Activated T-cell treated with anti-CD3 and anti-CD28 coated beads, Interleukin-2, amount 50 U/mL, for 24 hours (primary cell): Measurements from ENCODE around the gene CRACR2B.

Experiments used
- DNase-seq: peaks from one replicate; pipeline ENCODE4 v3.0.0-alpha.2; 2020
- H3K27ac Mint-ChIP-seq: 2 replicates; pipeline ENCODE4 v1.8.0; 2020; ENCODE audit warnings: mild to moderate bottlenecking, mixed read lengths
- H3K27me3 Mint-ChIP-seq: 2 replicates; pipeline ENCODE4 v1.8.0; 2020; ENCODE audit warnings: mixed read lengths
- H3K36me3 Mint-ChIP-seq: 2 replicates; pipeline ENCODE4 v1.8.0; 2020; ENCODE audit warnings: low read depth, mixed read lengths
- H3K4me1 Mint-ChIP-seq: 2 replicates; pipeline ENCODE4 v1.8.0; 2020; ENCODE audit warnings: low read depth, mixed read lengths
- H3K4me3 Mint-ChIP-seq: 2 replicates; pipeline ENCODE4 v1.8.0; 2020; ENCODE audit warnings: mild to moderate bottlenecking, moderate library complexity, mixed read lengths
- H3K9me3 Mint-ChIP-seq: 2 replicates; pipeline ENCODE4 v1.8.0; 2020; ENCODE audit warnings: mixed read lengths

Gene CRACR2B

DNA sequence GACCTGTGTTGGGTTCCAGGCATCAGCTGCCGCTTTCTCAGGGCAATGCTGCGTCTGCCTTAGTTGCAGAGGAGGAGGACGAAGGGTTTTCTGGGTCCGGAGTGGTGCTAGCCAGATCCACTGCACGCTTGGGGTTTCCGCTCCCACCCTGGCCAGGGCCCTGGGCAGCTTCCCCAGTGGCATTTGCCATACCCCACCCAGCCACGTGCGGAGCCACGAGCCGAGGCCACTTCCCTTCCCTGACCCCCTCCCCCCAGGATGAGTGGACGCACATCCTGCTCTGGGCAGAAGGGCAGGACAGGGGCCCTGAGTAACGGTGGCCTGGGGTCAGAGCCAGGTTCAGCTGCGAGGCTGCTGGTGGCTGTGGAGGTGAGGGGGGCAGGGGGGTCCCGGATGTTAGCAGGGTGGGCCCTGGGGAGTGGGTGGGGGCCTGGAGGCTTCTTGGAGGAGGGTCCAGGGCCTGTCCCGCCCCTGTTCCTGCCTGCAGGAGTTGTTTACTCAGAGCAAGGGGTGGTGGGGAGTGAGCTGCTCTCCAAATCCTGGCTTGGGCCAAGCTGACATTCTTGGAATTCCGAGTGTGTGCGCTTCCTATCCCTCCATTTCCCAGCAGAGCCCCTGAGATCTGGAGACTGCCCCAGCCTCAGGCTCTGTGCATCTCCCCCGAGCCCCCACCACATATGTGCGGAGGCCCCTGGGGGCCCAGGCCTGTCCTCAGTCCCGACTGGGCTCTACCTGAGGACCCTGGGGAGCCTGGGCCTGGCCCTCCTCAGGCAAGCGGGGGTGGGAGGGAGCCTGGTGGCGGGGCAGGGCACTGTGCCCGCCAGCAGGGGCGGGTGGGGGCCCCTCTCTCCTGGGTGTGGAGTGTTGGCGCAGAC is 16.3 kb downstream of the CRACR2B start:
- peaks cover 29% of the 10 kb centered on the region for H3K36me3 Mint-ChIP-seq
- H3K4me1 Mint-ChIP-seq: peaks cover 32% of the 10 kb centered on the region
- peaks cover 5% of the 10 kb centered on the region for H3K27me3 Mint-ChIP-seq
- no peak for DNase-seq
- H3K9me3 Mint-ChIP-seq: no peaks in the 10 kb centered on the region
- peak overlapping the region; percentile 78 for H3K4me3 Mint-ChIP-seq
- peak overlapping the region; percentile 57 for H3K27ac Mint-ChIP-seq

DNA sequence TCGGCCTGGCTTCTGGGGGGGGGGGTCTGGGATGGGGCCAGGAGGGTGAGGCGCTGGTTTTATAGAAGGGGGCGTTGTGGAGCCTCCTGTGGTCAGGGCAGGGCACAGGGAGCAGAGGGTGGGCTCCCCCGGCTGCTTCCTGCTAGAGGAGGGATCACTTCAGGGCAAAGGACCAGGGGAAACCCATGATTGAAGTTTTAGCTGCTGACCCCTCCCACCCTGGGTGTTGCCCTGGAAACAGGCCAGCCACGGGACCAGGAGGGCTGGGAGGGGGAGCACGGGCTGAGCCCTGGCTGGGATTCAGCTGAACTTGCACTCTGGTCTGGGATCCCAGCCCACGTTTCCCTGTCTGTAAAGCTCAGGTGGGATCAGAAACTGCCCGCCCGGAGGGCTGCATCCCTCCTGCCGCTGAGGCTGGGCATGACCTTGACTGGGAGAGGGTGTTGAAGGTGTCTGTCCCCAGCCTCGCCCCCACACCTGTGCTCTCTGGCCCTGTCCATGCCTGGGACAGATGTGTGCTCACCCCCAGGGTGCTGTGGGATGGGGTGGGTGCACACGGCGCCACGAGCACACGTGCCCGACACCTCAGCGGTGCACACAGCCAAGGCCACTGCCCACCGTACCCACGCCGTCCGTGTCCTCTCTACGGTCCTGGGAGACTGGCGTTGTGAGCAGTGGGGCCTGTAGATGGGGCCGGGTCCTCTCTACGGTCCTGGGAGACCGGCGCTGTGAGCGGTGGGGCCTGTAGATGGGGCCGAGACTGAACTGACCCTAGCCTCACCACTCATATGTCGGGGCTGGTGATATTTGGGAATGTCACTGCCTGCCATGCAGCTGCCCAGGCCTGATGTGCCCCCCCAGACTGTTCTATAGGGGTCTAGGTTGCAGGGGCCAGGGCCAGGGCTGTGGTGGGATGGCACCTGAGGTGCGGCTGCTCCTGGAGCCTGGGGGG is 17.2 kb downstream of the CRACR2B start:
- H3K27ac Mint-ChIP-seq: no peak overlapping the region
- DNase-seq: no peak

DNA sequence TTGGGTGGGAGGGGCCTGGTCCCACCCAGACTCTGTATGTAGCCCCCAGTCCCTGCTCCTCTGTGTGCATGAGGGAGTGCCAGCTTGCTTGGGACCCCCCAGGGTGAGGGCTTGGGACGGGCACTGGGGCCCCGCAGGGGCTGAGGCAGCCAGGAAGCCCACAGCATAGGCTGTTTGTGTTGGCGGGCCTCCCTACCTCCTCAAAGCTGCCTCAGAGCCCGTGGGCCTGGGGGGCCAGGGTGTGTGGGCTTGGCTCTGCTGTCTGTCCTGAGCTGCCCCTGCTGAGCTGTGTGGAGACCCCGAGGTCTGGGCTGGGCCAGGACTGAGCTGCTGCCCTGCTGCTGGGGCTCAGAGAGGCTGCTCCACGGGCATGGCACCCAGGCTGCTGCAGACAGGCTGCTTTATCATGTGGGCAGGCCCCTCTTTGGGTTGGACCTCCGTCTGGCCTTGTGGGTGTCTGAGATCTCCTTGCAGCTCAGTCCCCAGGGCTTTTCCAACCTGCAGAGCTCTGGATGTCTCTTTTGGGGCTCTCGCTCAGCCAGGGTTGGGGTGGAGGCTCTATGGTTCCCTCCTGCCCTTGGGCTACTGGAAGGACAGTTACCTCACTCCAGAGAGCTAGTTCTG is 18.3 kb downstream of the CRACR2B start:
- H3K4me1 Mint-ChIP-seq: peaks cover 19% of the 10 kb centered on the region
- no peak overlapping the region for H3K27ac Mint-ChIP-seq
- H3K36me3 Mint-ChIP-seq: peaks cover 9% of the 10 kb centered on the region
- no peak overlapping the region for H3K4me3 Mint-ChIP-seq
- no peak for DNase-seq
- no peaks in the 10 kb centered on the region for H3K9me3 Mint-ChIP-seq
- peaks cover 10% of the 10 kb centered on the region for H3K27me3 Mint-ChIP-seq

More for the DNA sequence above, 17.2 kb downstream of the CRACR2B start:
- peaks cover 29% of the 10 kb centered on the region for H3K4me1 Mint-ChIP-seq
- peaks cover 19% of the 10 kb centered on the region for H3K36me3 Mint-ChIP-seq
- H3K27me3 Mint-ChIP-seq: peaks cover 8% of the 10 kb centered on the region
- no peak overlapping the region for H3K4me3 Mint-ChIP-seq
- no peaks in the 10 kb centered on the region for H3K9me3 Mint-ChIP-seq

DNA sequence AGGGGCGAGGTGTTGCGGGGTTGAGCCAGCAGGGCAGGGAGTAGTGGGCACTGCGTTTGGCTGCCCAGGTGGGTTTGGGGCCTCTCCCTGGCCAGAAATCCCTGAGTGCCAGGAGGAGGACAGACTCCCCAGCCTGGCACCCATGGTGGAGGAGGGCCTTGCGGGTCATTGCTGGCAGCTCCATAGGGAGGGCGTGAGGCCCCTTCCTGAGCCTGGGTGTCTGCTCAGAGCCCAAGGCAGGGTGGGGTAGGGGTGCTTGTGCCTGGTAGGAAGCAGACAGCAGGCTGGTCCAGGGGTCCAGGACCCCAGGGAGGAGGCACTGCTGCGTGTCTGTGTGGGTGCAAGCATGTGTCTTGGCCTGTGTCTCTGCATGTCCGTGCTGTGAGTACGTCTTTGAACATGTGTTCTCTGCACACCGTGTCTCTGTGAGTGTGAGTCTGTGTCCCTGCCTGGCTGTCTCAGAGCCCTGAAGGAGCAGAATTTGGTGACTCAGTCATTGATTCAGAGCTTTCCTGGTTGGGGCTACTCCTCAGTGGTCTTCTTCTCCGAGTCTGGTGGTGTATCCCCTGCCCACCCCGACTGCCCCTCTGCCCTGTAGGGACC is 18.9 kb downstream of the CRACR2B start:
- Mint-ChIP-seq H3K4me1 (peaks cover 14% of the 10 kb centered on the region), H3K4me3 (no peak overlapping the region)

DNA sequence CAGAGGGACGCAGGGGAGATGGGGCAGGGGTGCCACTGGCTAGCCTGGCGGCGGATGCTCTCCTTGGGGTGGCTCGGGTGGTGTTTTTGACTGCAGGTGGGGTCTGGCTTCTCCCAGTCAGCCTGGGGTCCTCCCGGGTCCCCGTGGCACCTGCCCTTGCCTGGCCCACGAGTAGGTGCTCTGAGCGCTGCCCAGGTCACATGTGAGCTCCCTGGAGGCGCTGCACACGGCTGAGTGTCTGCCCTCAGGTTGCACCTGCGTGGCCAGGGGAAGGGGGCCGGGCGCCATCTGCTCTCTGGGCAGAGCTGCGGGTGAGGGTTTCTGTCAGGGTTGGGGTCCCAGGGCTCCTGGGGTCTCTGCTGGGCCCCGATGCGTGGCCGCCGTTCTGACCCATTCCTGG is 20.2 kb downstream of the CRACR2B start:
- no peak for DNase-seq
- H3K9me3 Mint-ChIP-seq: no peaks in the 10 kb centered on the region
- peaks cover 14% of the 10 kb centered on the region for H3K4me1 Mint-ChIP-seq
- no peak overlapping the region for H3K27ac Mint-ChIP-seq
- peaks cover 13% of the 10 kb centered on the region for H3K27me3 Mint-ChIP-seq
- no peaks in the 10 kb centered on the region for H3K36me3 Mint-ChIP-seq
- no peak overlapping the region for H3K4me3 Mint-ChIP-seq

More for the DNA sequence above, 18.9 kb downstream of the CRACR2B start:
- H3K27me3 Mint-ChIP-seq: peaks cover 13% of the 10 kb centered on the region
- peaks cover 3% of the 10 kb centered on the region for H3K36me3 Mint-ChIP-seq
- no peak for DNase-seq
- no peak overlapping the region for H3K27ac Mint-ChIP-seq
- no peaks in the 10 kb centered on the region for H3K9me3 Mint-ChIP-seq

DNA sequence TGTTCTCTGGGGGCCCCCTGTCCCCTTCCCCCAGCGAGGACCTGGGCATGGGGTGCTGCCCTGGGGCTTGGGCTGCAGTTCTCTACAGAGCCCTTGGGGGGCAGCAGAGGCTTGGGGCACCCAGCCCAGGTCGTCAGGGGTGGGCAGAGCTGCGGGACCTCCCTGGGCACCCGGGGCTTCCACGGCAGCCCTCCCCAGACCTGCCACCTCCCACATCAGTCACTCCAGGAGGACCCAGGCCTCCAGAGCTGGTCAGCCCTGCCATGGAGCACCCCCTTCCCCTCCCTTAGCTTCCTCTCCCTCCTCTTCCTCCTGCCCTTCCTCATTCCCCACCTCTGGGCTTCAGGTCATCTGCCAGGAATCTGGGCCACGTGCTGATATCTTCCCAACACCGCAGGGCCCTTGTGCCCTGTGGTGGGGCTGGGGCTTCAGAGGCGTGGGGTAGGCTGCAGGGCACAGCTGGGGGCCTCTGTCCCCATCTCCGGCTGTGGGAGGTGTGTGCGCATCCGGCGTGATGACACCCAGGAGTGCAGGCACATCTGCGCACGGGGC is 20.7 kb downstream of the CRACR2B start:
- DNase-seq: peak; percentile 81
- Mint-ChIP-seq H3K27ac (no peak overlapping the region), H3K27me3 (peaks cover 13% of the 10 kb centered on the region), H3K36me3 (no peaks in the 10 kb centered on the region), H3K9me3 (no peaks in the 10 kb centered on the region), H3K4me3 (peak overlapping the region; percentile 41), H3K4me1 (peaks cover 13% of the 10 kb centered on the region)

DNA sequence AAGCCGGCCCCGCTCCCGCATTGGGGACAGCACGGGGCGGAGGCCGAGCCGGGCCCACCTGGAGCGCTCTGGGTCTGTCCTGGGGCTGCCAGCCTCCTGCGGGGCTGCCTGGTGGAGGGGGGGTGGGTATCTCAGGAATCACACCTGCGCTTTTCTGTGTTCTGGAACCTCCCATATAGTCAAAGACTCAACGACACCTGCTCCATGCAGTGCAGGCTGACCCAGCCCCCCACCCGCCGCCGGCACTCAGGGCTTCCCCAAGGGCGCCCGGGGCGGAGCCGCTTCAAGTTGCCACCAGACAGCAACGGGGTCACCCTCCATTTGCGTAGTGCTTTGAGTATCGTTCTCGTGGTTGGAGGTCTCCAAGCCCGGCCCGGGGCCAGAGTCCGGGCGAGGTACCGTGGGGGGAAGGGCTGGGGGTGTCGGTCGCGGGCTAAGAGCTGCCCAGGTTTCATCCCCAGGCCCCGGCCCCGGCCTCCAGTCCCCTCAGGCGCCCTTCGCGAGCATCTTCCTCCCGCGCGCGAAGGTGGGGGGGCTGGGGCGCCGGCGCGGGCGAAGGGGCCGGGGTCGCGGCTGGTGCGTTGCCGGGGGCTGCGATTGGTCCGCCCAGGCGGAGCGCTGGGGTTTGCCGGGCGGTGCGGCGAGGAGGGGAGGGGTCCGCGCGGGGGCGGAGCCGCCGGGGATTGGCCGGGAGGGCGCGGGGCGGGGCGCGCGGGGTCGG is 21.5 kb downstream of the CRACR2B start:
- Mint-ChIP-seq H3K36me3 (no peaks in the 10 kb centered on the region), H3K27ac (no peak overlapping the region), H3K4me1 (peaks cover 6% of the 10 kb centered on the region), H3K9me3 (no peaks in the 10 kb centered on the region), H3K4me3 (peak overlapping the region; percentile 70), H3K27me3 (peaks cover 13% of the 10 kb centered on the region)
- DNase-seq: peak; percentile 66

DNA sequence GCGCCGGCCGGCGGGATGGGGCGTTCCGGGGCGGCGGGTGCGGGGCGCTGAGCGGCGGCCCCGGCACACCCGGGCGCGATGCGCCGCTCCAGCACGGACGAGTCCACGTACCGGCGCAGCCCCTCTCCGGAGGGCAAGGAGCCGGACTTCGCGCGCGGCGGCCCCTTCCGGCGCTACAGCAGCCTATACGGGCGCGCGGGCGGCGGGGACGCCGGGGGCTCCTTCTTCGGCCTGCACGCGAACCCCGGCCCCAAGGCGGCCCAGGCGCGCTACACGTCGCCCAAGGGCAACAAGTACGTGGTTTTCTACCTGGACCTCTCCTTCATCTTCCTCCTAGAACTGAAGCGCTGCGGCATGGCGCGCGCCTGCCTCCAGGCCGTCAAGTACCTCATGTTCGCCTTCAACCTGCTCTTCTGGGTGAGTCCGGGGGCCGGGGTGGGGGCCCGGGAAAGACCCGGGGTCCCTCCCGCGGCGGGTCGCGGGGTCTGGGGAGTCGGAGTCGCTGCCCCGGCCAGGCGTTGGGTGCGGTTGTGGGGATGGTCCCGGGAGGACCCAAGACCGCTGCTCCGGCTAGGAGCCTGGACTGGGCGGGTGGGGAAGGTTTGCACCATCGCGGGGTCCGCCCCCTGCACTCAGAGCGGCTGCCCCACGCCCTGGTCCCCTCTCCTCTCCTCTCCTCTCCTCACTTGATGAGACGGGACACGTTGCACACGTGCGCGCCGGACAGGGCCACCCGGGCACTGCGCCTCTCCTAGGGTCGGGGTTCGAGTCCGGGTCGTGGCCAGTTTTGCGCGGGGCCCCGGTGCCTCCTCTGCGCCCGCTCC is 22.4 kb downstream of the CRACR2B start:
- H3K9me3 Mint-ChIP-seq: no peaks in the 10 kb centered on the region
- no peak overlapping the region for H3K27ac Mint-ChIP-seq
- no peak for DNase-seq
- H3K4me3 Mint-ChIP-seq: no peak overlapping the region
- H3K4me1 Mint-ChIP-seq: peaks cover 6% of the 10 kb centered on the region
- H3K27me3 Mint-ChIP-seq: peaks cover 13% of the 10 kb centered on the region
- no peaks in the 10 kb centered on the region for H3K36me3 Mint-ChIP-seq

DNA sequence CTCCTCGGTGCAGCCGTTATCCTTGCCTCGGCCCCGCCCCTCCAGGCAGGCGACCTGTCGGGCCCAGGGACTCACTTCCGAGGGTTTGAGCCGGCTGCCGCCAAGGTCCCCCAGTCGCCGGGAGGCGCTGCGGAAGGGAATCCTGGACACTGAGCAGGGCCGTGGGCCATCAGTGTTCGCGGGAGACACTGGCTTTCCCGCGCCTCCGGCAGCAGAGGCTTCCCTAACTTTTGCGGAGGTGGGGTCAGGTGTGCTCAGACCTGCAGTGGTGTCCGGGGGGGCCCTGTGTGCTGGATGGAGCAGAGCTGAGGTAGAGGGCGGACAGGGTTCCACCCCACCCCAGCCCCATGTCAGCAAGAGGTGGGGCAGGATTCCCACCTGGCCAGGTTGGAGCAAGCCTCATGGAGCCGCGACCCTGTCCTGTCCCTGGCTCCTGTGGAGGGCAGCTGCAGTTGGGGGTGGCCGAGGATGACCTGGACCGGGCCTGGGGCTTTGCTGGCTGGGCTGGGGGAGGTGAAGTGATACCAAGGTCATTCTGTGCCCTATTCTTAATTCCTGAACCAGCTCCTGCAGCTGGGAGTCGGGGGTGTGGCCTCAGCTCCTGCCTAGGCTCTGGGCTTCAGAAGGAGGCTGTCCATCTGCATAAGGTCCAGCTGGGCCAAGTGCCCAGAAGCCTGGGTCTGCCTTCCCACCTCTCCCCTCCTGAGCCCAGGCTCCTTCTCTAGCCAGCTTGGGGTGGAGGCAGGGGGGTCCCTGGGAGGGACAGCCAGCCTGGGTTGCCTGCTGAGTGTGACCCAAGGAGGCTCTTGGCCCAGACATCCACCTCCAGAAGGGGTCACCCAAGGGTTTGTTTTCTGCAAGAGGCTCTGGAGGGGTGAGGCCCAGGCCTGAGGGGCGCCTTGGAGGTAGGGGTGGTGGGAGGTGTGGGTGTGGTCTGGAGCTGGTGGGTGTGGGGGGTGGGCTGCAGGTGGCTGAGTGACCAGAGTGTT is 23.4 kb downstream of the CRACR2B start:
- H3K4me1 Mint-ChIP-seq: peaks cover 6% of the 10 kb centered on the region
- H3K27me3 Mint-ChIP-seq: peaks cover 13% of the 10 kb centered on the region
- H3K36me3 Mint-ChIP-seq: no peaks in the 10 kb centered on the region
- no peaks in the 10 kb centered on the region for H3K9me3 Mint-ChIP-seq
- no peak for DNase-seq
- no peak overlapping the region for H3K27ac Mint-ChIP-seq
- no peak overlapping the region for H3K4me3 Mint-ChIP-seq

DNA sequence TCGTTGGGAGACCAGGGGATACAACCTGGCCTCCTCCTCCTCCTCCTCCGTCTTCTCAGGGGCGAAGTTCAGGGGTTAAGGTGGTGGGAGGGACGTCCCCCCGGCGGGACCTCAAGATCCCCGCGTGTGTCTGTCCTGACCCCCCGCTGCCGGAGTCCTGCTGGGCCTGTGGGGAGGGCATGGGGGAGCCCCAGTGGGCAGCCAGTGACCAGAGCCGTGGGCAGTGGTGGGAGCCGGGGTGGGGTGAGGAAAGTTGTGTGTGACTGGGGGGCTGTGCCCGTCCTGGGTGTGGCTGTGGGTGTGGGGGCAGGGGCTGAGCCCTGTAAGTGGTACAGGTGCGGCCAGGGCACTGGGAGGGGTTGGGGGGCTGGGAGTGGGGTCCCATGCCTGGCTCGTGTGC is 25.0 kb downstream of the CRACR2B start:
- no peak for DNase-seq
- no peak overlapping the region for H3K4me3 Mint-ChIP-seq
- no peaks in the 10 kb centered on the region for H3K9me3 Mint-ChIP-seq
- H3K27me3 Mint-ChIP-seq: peaks cover 13% of the 10 kb centered on the region
- H3K36me3 Mint-ChIP-seq: no peaks in the 10 kb centered on the region
- H3K4me1 Mint-ChIP-seq: peaks cover 7% of the 10 kb centered on the region
- no peak overlapping the region for H3K27ac Mint-ChIP-seq

DNA sequence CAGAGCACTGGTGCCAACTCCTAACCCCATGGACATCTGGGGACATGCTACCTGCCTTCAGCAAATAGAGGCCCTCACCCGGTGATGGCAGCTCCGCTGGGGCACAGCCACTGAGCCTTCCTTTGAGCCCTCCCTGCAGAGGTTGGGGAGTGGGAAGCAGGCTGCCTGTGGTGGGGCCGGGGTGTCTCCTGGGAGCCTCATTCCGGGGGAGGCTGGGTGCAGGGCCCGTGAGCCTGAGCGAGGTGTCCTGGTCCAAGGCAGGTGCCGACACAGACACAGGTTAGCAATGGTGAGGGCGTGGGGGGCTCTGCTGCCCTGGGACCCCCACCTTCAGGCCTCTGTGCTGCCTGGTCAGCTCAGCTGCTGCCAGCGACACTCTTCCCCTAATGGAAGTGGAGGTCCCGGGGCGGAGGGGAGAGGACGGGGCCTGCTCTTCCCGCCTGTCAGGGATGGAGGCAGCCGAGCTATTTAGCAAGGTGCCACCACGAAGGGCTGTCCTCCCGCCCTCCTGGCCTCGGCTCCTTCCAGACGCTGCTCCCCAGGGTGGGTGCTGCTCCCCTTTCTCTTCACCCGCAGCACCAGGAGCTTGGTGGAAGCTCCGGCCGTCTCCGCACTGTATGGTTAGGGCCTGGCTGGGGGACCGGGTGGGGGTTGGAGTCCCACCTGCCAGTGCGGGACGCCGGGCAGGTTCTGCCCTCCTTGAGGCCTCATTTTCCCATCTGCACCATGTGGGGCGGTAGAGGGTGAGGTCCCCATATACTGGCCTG is 26.1 kb downstream of the CRACR2B start:
- H3K4me1 Mint-ChIP-seq: peaks cover 1% of the 10 kb centered on the region
- no peaks in the 10 kb centered on the region for H3K9me3 Mint-ChIP-seq
- DNase-seq: no peak
- no peaks in the 10 kb centered on the region for H3K36me3 Mint-ChIP-seq
- peaks cover 9% of the 10 kb centered on the region for H3K27me3 Mint-ChIP-seq
- no peak overlapping the region for H3K4me3 Mint-ChIP-seq
- H3K27ac Mint-ChIP-seq: no peak overlapping the region
